IMR-90 (cell line): ENCODE measurements around the gene POLA2. TPM values are rescaled to one million over a fixed set of nuclear protein-coding genes. Genes with fewer than 3 reads are reported as not detected.

Experiments
- ATAC-seq: fragments of 200-7000 bp; cut with Tn5 transposase; 2 replicates; pipeline ENCODE4 v1.9.1; 2020; ENCODE audit warnings: low read depth, mild to moderate bottlenecking, moderate library complexity
- BruUV-seq: library from RNA; stranded (reverse); fragments of 400-500 nt; replicated peaks from 2 replicates; lab custom pipeline; 2021; lab: Mats Ljungman, UMichigan
- CTCF ChIA-PET: fragments of 300-600 bp; formaldehyde crosslinking; extraction: SDS; loops from one replicate; lab custom pipeline; 2021; ENCODE audit warnings: antibody characterized with exemption; lab: Yijun Ruan, JAX
- POLR2A ChIA-PET: fragments of 300-600 bp; sonication (Branson Sonifier 250); formaldehyde crosslinking; loops from one replicate; lab custom pipeline; 2022; ENCODE audit warnings: antibody characterized with exemption; ENCODE audit not compliant: unreplicated experiment; lab: Charles Lee
- DNase-seq: peaks from one replicate; pipeline ENCODE4 v3.0.0; 2013
- H2AFZ ChIP-seq: replicated peaks from 2 replicates; pipeline ENCODE3; 2013; ENCODE audit warnings: low read length, mild to moderate bottlenecking; ENCODE audit not compliant: poor library complexity
- H2AK5ac ChIP-seq: 2 replicates; pipeline ENCODE4 v1.6.1; 2013; ENCODE audit warnings: low read depth, low read length, inconsistent platforms
- H2AK9ac ChIP-seq: replicated peaks from 2 replicates; pipeline ENCODE3; 2013; ENCODE audit warnings: mild to moderate bottlenecking, low read depth, low read length, moderate library complexity; ENCODE audit not compliant: poor library complexity
- H2BK120ac ChIP-seq: 2 replicates; pipeline ENCODE4 v1.6.1; 2013; ENCODE audit warnings: low read depth, low read length, inconsistent platforms
- H2BK15ac ChIP-seq: 3 replicates; pipeline ENCODE4 v1.6.1; 2013; ENCODE audit warnings: low read depth, low read length, inconsistent platforms
- H2BK20ac ChIP-seq: 2 replicates; pipeline ENCODE4 v1.6.1; 2013; ENCODE audit warnings: low read depth, mild to moderate bottlenecking, inconsistent platforms, low read length, moderate library complexity
- H2BK5ac ChIP-seq: 2 replicates; pipeline ENCODE4 v1.6.1; 2013; ENCODE audit warnings: mild to moderate bottlenecking, low read depth, low read length, inconsistent platforms; ENCODE audit not compliant: poor library complexity, severe bottlenecking
- H3K14ac ChIP-seq: replicated peaks from 2 replicates; pipeline ENCODE4 v1.6.1; 2013; ENCODE audit warnings: low read depth, low read length, inconsistent platforms
- H3K18ac ChIP-seq: 2 replicates; pipeline ENCODE4 v1.6.1; 2013; ENCODE audit warnings: low read depth, low read length, control low read depth
- H3K23ac ChIP-seq: 2 replicates; pipeline ENCODE4 v1.6.1; 2013; ENCODE audit warnings: low read depth, low read length, inconsistent platforms
- H3K27ac ChIP-seq: 2 replicates; pipeline ENCODE4 v1.5.1; 2013; ENCODE audit warnings: mild to moderate bottlenecking, control low read depth, low read length; ENCODE audit not compliant: insufficient read depth
- H3K27me3 ChIP-seq: 2 replicates; pipeline ENCODE4 v1.6.1; 2013; ENCODE audit warnings: low read length; ENCODE audit not compliant: control insufficient read depth, insufficient read depth
- H3K36me3 ChIP-seq: 2 replicates; pipeline ENCODE4 v1.6.1; 2013; ENCODE audit warnings: low read length, mixed read lengths; ENCODE audit not compliant: control insufficient read depth, insufficient read depth
- H3K4ac ChIP-seq: 2 replicates; pipeline ENCODE4 v1.6.1; 2013; ENCODE audit warnings: low read depth, low read length, inconsistent platforms
- H3K4me1 ChIP-seq: 2 replicates; pipeline ENCODE4 v1.6.1; 2013; ENCODE audit warnings: low read length, mixed read lengths; ENCODE audit not compliant: control insufficient read depth, insufficient read depth
- H3K4me2 ChIP-seq: 2 replicates; pipeline ENCODE4 v1.6.1; 2013; ENCODE audit warnings: low read depth, mild to moderate bottlenecking, control low read depth, low read length, moderate library complexity
- H3K4me3 ChIP-seq: 2 replicates; pipeline ENCODE4 v1.5.1; 2013; ENCODE audit warnings: low read depth, mild to moderate bottlenecking, control low read depth, low read length, moderate library complexity; ENCODE audit not compliant: insufficient read depth
- H3K56ac ChIP-seq: 2 replicates; pipeline ENCODE4 v1.6.1; 2013; ENCODE audit warnings: low read length, inconsistent platforms; ENCODE audit not compliant: insufficient read depth; ENCODE audit errors: extremely low read depth
- H3K79me1 ChIP-seq, 2 experiments: 2 replicates each; pipeline ENCODE4 v1.6.1; 2013; ENCODE audit warnings: low read length in 2 of 2, inconsistent platforms in 1 of 2, low read depth in 1 of 2
- H3K9ac ChIP-seq: 2 replicates; pipeline ENCODE4 v1.6.1; 2013; ENCODE audit warnings: low read depth, low read length, control low read depth
- H3K9me1 ChIP-seq: 2 replicates; pipeline ENCODE4 v1.6.1; 2013; ENCODE audit warnings: low read length, inconsistent platforms; ENCODE audit not compliant: insufficient read depth
- H3K9me3 ChIP-seq: 2 replicates; pipeline ENCODE4 v1.6.1; 2013; ENCODE audit warnings: low read length; ENCODE audit not compliant: control insufficient read depth, insufficient read depth
- H4K20me1 ChIP-seq: 2 replicates; pipeline ENCODE4 v1.6.1; 2013; ENCODE audit warnings: low read length, inconsistent platforms; ENCODE audit not compliant: insufficient read depth
- H4K5ac ChIP-seq: 2 replicates; pipeline ENCODE4 v1.6.1; 2013; ENCODE audit warnings: mild to moderate bottlenecking, low read depth, low read length, control low read depth
- H4K8ac ChIP-seq, 2 experiments: 2 replicates each; pipeline ENCODE4 v1.6.1; 2013; ENCODE audit warnings: low read depth in 2 of 2, low read length in 2 of 2, control low read depth in 1 of 2, inconsistent platforms in 1 of 2
- H4K91ac ChIP-seq: 2 replicates; pipeline ENCODE4 v1.6.1; 2013; ENCODE audit warnings: low read depth, low read length, inconsistent platforms; ENCODE audit not compliant: insufficient read depth
- CEBPB ChIP-seq: IDR thresholded peaks from 2 replicates; pipeline ENCODE4 v1.6.1; 2012; ENCODE audit warnings: low read depth, low read length, improper control_type of control experiment
- MAFK ChIP-seq: IDR thresholded peaks from 2 replicates; pipeline ENCODE4 v1.6.1; 2012; ENCODE audit warnings: low read depth, low read length, improper control_type of control experiment
- POLR2A ChIP-seq: IDR thresholded peaks from 2 replicates; pipeline ENCODE4 v1.6.1; 2012; ENCODE audit warnings: mild to moderate bottlenecking, low read depth, low read length
- WGBS, 2 experiments: methylation state at CpG; one replicate each; pipeline versions ENCODE4 v1.1.5 to v1.1.7; 2013; ENCODE audit warnings: missing lambda C conversion rate in 2 of 2; ENCODE audit not compliant: insufficient read length in 1 of 2; ENCODE audit errors: extremely low coverage in 2 of 2; 5-methylcytosine and 5-hydroxymethylcytosine counted together
- dilution Hi-C: fragments of 300-500 bp; cut with HindIII; formaldehyde crosslinking; loops from one replicate; pipeline ENCODE4 v1.14.3; 2018; ENCODE audit warnings: low sequenced_read_pairs; ENCODE audit not compliant: unreplicated experiment
- in situ Hi-C: fragments of 300-500 bp; cut with MboI; formaldehyde crosslinking; loops from 3 replicates; pipeline ENCODE4 v1.14.3; 2019; ENCODE audit warnings: low sequenced_read_pairs, inconsistent platforms, mixed read lengths
- intact Hi-C: fragments of 100-400 bp; cut with micrococcal nuclease; formaldehyde crosslinking; loops from 2 replicates; pipeline ENCODE4 v1.10.0; 2022
- polyA plus RNA-seq, 3 experiments: library from polyadenylated mRNA; depleted of rRNA; stranded (reverse); fragments of >200 nt; gene quantifications; 2 replicates each; pipeline ENCODE4 v1.2.3, GENCODE V29; 2012; ENCODE audit warnings: low replicate concordance in 1 of 3
- total RNA-seq: library from RNA; depleted of rRNA; stranded (reverse); fragments of >200 nt; gene quantifications from 2 replicates; pipeline ENCODE4 v1.2.3, GENCODE V29; 2012

The POLA2 gene
- total and polyA plus RNA-seq, 2 of the 4 experiments (the other 2 are of a cell fraction): 14.2 to 17.3 TPM

GRCh38 chr11:65278356-65278755, 16.6 kb downstream of the POLA2 start:
- peak overlapping the region; percentile 38; the same call in 1 of the 2 replicates for H3K9ac ChIP-seq

More at GRCh38 chr11:65278356-65278755, 16.6 kb downstream of the POLA2 start:
- POLR2A ChIA-PET: interaction anchor here (1.4 kb wide), 1 partner anchor 14 kb away, joined by 4 read pairs; no protein-coding TSS in a partner anchor
- Histone ChIP-seq H3K4ac (peak overlapping the region; percentile 94), H4K8ac (peak overlapping the region; percentile 65 to 74; a peak in 3 of 4 replicates), H2BK20ac (peak overlapping the region; percentile 93), H2BK5ac (peak overlapping the region; percentile 80), H3K56ac (peak overlapping the region; percentile 33; the same call in 1 of the 2 replicates), H4K20me1 (no peaks in the 10 kb centered on the region), H3K36me3 (peaks cover 15% of the 10 kb centered on the region), H3K27me3 (no peaks in the 10 kb centered on the region), H4K5ac (peak overlapping the region; percentile 52), H3K4me3 (no peak overlapping the region), H2BK15ac (peak overlapping the region; percentile 94; the same call in 2 of the 3 replicates), H3K9me3 (no peaks in the 10 kb centered on the region), H2AFZ (no peak overlapping the region), H2AK9ac (no peak overlapping the region), H3K23ac (peak overlapping the region; percentile 73), H2AK5ac (peak overlapping the region; percentile 87), H3K9me1 (peaks cover 15% of the 10 kb centered on the region), H2BK120ac (peak overlapping the region; percentile 89), H3K27ac (peak overlapping the region; percentile 74), H3K4me1 (peaks cover 23% of the 10 kb centered on the region), H3K4me2 (peak overlapping the region; percentile 14; the same call in 1 of the 2 replicates), H3K14ac (peak overlapping the region; percentile 57), H3K18ac (peak overlapping the region; percentile 45), H3K79me1 (peaks cover 37 to 56% of the 10 kb centered on the region in 2 experiments), H4K91ac (peak overlapping the region; percentile 69)
- TF ChIP-seq POLR2A: no peak
- no peak for TF ChIP-seq MAFK
- TF ChIP-seq CEBPB: no peak
- dilution Hi-C loops: no loop called here
- intact Hi-C loops: no loop called here
- WGBS, 2 experiments: 17% methylated on average over 2 of the region's 2 CpGs; no CpG with 5 or more reads in 1 of the 2 experiments
- CTCF ChIA-PET: interaction anchor here (0.6 to 1.1 kb wide), 2 partner anchors 10 to 37 kb away, joined by 3 to 11 read pairs; partner anchors contain the start of gene CDC42EP2
- BruUV-seq: no TSS peak
- in situ Hi-C loops: loop anchor here (5.0 kb wide), 1 partner anchor 39 kb away; no protein-coding TSS in a partner anchor
- DNase-seq (no peak), ATAC-seq (0 out of 2 replicates have a peak, but pooled peaks have one; percentile 25)
